CD4-positive, CD25-positive, alpha-beta regulatory T cell (primary cell): ENCODE results near the gene PPP1R13B. TPM values are rescaled to one million over a fixed set of nuclear protein-coding genes. Genes with fewer than 3 reads are reported as not detected.

Experiments used
- ATAC-seq, 2 donors: fragments of 150-1000 bp; cut with Tn5 transposase; one replicate each; pipeline ENCODE4 v1.10.0; 2021; ENCODE audit warnings: low read depth in 2 of 2, moderate number of reproducible peaks in 2 of 2, moderate library complexity in 1 of 2
- DNase-seq, 3 donors: peaks; one replicate each; pipeline versions ENCODE4 v3.0.0 to v3.0.0-alpha.2; 2012 to 2022; ENCODE audit warnings: mixed read lengths in 1 of 3
- H3K27ac ChIP-seq: one replicate; pipeline ENCODE4 v1.7.0; 2013; ENCODE audit warnings: mild to moderate bottlenecking, low read length; ENCODE audit not compliant: insufficient read depth, poor library complexity, severe bottlenecking
- H3K27me3 ChIP-seq: one replicate; pipeline ENCODE4 v1.7.0; 2013; ENCODE audit warnings: low read length; ENCODE audit not compliant: control insufficient read depth, insufficient read depth
- H3K36me3 ChIP-seq: one replicate; pipeline ENCODE4 v1.7.0; 2013; ENCODE audit warnings: mild to moderate bottlenecking, low read length, moderate library complexity; ENCODE audit not compliant: control insufficient read depth, insufficient read depth
- H3K4me1 ChIP-seq: 2 replicates; pipeline ENCODE4 v1.7.0; 2013; ENCODE audit warnings: mild to moderate bottlenecking, low read length; ENCODE audit not compliant: insufficient read depth, control insufficient read depth, poor library complexity, severe bottlenecking
- H3K4me3 ChIP-seq: one replicate; pipeline ENCODE4 v1.7.0; 2013; ENCODE audit warnings: low read depth, mild to moderate bottlenecking, low read length, moderate library complexity
- H3K9me3 ChIP-seq, 2 experiments: 1 replicate in 1 of 2; 2 replicates in 1 of 2; pipeline ENCODE4 v1.7.0; 2013; ENCODE audit warnings: low read length in 2 of 2, mild to moderate bottlenecking in 1 of 2, moderate library complexity in 1 of 2; ENCODE audit not compliant: control insufficient read depth in 2 of 2
- H3K27ac Mint-ChIP-seq, 3 donors: one replicate each; pipeline ENCODE4 v1.8.0; 2020 to 2022; ENCODE audit warnings: mild to moderate bottlenecking in 3 of 3, mixed read lengths in 3 of 3, moderate library complexity in 2 of 3
- H3K27me3 Mint-ChIP-seq: one replicate; pipeline ENCODE4 v1.8.0; 2022; ENCODE audit warnings: mild to moderate bottlenecking, mixed read lengths
- H3K36me3 Mint-ChIP-seq: one replicate; pipeline ENCODE4 v1.8.0; 2020; ENCODE audit warnings: mixed read lengths
- H3K4me1 Mint-ChIP-seq, 4 donors: one replicate each; pipeline ENCODE4 v1.8.0; 2020 to 2022; ENCODE audit warnings: mixed read lengths in 4 of 4, mild to moderate bottlenecking in 1 of 4
- H3K4me3 Mint-ChIP-seq, 4 donors: one replicate each; pipeline ENCODE4 v1.8.0; 2020 to 2022; ENCODE audit warnings: mild to moderate bottlenecking in 4 of 4, mixed read lengths in 4 of 4, moderate library complexity in 3 of 4
- H3K9me3 Mint-ChIP-seq, 7 donors: one replicate each; pipeline ENCODE4 v1.8.0; 2020 to 2022; ENCODE audit warnings: mixed read lengths in 7 of 7, mild to moderate bottlenecking in 3 of 7, moderate library complexity in 2 of 7
- polyA plus RNA-seq, 4 donors: library from polyadenylated mRNA; unstranded; fragments of 300-500 nt; fragmentation: Illumina TruSeq; gene quantifications; one replicate each; pipeline ENCODE4 v1.2.3, GENCODE V29; 2021
- total RNA-seq: library from RNA; stranded (reverse); gene quantifications from one replicate; pipeline ENCODE4 v1.2.3, GENCODE V29; 2022

Gene PPP1R13B
- total and polyA plus RNA-seq, 5 donors from 2014 or later, result 1.5 to 21.5 (median 3.0) TPM

DNA sequence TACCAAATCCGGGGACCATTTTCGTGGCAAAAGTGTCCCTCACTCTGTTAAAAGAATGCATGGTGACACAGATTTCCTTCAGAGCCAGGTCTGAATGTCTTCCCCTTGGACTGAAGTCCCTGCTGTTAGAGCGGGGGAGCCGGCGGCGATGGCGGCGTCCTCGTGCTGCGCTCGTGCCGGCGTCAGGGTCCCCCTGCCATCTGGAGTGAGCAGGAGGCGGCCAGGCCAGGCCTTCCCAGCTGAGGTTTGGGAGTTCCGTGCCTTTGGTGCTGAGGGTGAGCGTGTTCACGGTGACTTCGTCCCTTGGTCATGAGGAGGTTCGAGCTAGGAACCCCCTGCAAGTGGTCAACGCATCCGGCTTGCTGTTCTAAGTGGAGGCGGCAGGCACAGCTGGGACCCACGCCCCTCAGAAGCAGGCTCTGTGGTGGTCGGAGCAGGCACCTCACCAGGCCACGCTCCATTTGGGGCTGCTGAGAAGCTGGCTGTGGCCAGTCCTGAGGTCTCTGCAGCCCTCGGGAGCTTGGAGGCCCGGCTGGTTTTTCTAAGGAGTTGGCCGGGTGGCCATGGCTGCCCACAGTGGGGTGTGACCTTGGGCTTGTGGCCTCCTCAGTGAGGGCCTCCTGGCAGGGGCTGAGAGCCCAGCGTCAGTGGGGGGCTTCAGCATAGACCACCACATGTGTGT is 122.2 kb downstream of the PPP1R13B start:
- ATAC-seq, result no peak
- H3K9me3 ChIP-seq, result no peaks in the 10 kb centered on the region
- no peaks in the 10 kb centered on the region for H3K27me3 ChIP-seq
- Mint-ChIP-seq H3K4me3 (no peak overlapping the region), H3K27me3 (no peaks in the 10 kb centered on the region), H3K4me1 (peaks cover 1 to 8% (median 4%) of the 10 kb centered on the region in 4 donors), H3K36me3 (peaks cover 15% of the 10 kb centered on the region), H3K27ac (no peak overlapping the region), H3K9me3 (no peaks in the 10 kb centered on the region)
- no peaks in the 10 kb centered on the region for H3K4me1 ChIP-seq
- no peak overlapping the region for H3K4me3 ChIP-seq
- peaks cover 16% of the 10 kb centered on the region for H3K36me3 ChIP-seq
- no peak for DNase-seq
- no peak overlapping the region for H3K27ac ChIP-seq

DNA sequence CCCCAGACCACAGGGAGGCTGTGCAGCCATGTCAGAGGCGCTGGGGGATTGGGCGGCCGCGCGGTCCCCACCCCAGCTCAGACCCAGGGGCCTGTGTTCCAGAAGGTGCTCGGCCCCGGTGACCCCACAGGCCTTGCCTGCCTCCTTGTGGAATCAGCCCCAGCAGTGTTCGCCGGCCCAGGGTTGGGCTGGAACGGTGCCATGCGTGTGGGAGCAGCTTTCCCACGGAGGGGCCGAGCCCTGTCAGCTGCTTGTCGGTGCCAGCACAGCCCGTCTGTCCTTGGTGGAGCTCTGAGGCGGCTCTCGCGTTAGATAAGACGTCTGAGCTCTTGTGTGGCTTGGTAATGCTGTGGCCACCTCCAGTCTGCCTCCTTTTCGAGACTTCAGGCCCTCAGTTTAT is 123.3 kb downstream of the PPP1R13B start:
- no peak for ATAC-seq
- Histone ChIP-seq H3K36me3 (peaks cover 8% of the 10 kb centered on the region), H3K4me3 (no peak overlapping the region), H3K9me3 (no peaks in the 10 kb centered on the region), H3K4me1 (no peaks in the 10 kb centered on the region), H3K27me3 (no peaks in the 10 kb centered on the region), H3K27ac (no peak overlapping the region)
- Mint-ChIP-seq H3K4me3 (no peak overlapping the region), H3K27ac (no peak overlapping the region), H3K4me1 (peaks cover 5 to 15% (median 9%) of the 10 kb centered on the region in 4 donors), H3K9me3 (no peaks in the 10 kb centered on the region), H3K27me3 (no peaks in the 10 kb centered on the region), H3K36me3 (peaks cover 7% of the 10 kb centered on the region)
- no peak for DNase-seq

DNA sequence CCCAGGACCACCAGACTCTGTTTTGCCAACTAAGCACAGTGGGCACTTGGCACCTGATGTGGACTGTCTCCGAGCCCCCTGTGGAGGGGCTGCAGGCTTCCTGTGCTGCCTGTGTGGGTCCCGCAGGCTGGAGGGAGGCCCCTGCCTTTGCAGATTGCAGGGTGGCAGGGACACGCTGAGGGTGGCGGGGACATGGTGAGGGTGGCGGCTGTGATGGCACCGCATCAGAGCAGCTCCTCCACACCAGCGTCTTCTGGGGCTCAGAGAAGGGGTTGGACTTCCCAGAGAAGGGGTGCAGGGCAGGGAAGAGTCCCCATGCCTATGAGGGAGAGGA is 123.7 kb downstream of the PPP1R13B start:
- Histone ChIP-seq H3K4me3 (no peak overlapping the region), H3K9me3 (no peaks in the 10 kb centered on the region), H3K36me3 (peaks cover 4% of the 10 kb centered on the region), H3K27ac (no peak overlapping the region), H3K4me1 (no peaks in the 10 kb centered on the region), H3K27me3 (no peaks in the 10 kb centered on the region)
- peaks cover 6 to 17% (median 9%) of the 10 kb centered on the region in 4 donors for H3K4me1 Mint-ChIP-seq
- no peak overlapping the region for H3K4me3 Mint-ChIP-seq
- ATAC-seq, result no peak
- peaks cover 3% of the 10 kb centered on the region for H3K36me3 Mint-ChIP-seq
- H3K9me3 Mint-ChIP-seq, result no peaks in the 10 kb centered on the region
- no peak for DNase-seq
- H3K27me3 Mint-ChIP-seq, result no peaks in the 10 kb centered on the region
- H3K27ac Mint-ChIP-seq, result no peak overlapping the region

DNA sequence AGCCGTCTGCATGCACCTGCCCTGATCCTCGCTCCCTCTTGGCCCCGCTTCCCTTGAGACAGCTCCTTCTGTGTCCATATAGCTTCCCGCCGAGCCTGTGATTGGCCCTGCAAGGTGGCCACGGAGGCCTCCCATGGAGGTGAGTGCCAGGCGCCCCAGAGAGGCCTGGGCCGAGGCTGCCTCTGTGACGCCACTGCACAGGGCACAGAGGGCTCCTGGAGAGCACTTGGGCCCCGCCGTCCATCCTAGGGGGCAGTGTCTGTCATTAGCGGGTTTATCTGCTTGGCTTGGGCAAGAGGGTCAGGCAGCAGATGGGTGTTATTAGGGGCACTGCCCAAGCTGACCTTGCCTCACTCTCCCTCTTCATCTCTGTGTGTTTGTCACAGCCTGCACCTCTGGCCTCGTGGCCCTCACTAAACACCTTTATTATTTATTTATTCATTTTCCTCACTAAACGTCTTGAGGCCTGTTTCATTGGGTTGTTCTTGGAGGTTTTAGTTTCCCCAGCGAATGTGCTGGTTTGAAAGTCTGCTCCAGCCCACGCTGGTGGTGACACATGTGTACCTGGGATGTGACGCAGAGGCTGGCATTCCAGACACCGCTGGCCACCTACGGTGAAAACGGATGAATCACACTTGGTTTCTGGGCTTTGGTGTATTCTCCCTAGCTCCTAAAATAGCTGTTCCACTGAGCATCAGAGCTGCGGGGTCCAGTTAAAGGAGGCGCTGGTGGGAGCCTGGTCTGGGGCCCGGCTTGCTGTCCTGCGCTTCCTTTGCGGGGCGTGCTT is 125.8 kb downstream of the PPP1R13B start:
- Histone ChIP-seq H3K27me3 (no peaks in the 10 kb centered on the region), H3K4me3 (no peak overlapping the region), H3K27ac (no peak overlapping the region), H3K4me1 (peaks cover 6% of the 10 kb centered on the region), H3K36me3 (no peaks in the 10 kb centered on the region), H3K9me3 (no peaks in the 10 kb centered on the region)
- Mint-ChIP-seq H3K27ac (no peak overlapping the region), H3K9me3 (peaks cover 0 to 1% (median 0%) of the 10 kb centered on the region in 7 donors), H3K4me1 (peaks cover 19 to 38% (median 23%) of the 10 kb centered on the region in 4 donors), H3K36me3 (peaks cover 6% of the 10 kb centered on the region), H3K27me3 (no peaks in the 10 kb centered on the region), H3K4me3 (no peak overlapping the region)
- no peak for ATAC-seq
- no peak for DNase-seq

DNA sequence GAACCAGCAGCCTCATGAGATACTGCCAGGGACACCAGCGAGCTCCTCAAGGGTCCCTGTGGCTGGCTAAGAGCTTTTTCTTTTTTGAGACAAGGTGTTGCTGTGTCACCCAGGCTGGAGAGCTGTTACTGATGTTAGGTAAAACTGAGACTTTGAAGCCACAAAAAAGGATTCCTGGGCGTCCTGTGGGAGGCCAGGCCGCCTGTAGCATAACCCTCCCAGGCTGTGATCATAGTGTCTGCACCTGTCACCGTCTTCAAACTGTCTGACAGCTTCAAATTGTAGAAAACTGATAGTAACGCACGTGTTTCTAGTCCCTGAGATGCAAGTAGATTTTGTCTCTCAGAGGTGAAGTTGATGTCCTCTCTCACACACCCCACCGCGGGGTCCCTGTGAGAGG is 127.6 kb downstream of the PPP1R13B start:
- Histone ChIP-seq H3K27ac (no peak overlapping the region), H3K9me3 (no peaks in the 10 kb centered on the region), H3K36me3 (no peaks in the 10 kb centered on the region), H3K4me3 (no peak overlapping the region), H3K27me3 (no peaks in the 10 kb centered on the region), H3K4me1 (peaks cover 11% of the 10 kb centered on the region)
- peak overlapping the region in 1 of 3 donors; percentile 35 for H3K27ac Mint-ChIP-seq
- peaks cover 6% of the 10 kb centered on the region for H3K36me3 Mint-ChIP-seq
- H3K4me1 Mint-ChIP-seq, result peaks cover 19 to 43% (median 27%) of the 10 kb centered on the region in 4 donors
- peaks cover 0 to 1% (median 0%) of the 10 kb centered on the region in 7 donors for H3K9me3 Mint-ChIP-seq
- ATAC-seq, result no peak
- no peaks in the 10 kb centered on the region for H3K27me3 Mint-ChIP-seq
- peak overlapping the region; percentile 15 to 86 (median 54) for H3K4me3 Mint-ChIP-seq
- no peak for DNase-seq

DNA sequence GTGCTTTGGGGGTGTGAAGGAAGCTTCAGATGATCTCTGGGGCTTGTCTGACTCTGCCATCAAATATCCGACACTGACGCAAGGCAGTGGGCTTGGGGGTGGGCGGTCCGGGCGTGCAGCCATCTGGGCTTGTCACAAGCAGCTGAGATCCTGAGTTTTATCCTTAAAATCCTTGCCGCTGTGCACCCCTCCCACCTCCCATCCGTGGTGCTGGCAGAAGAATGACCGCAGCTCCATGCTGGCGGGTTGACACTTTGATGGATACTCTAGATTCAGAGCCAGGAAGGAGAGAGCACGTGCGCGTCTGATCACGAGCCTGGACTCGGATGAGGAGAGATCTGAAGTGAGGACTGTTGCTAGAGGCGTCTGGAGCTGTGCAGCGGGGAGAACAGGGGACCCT is 128.8 kb downstream of the PPP1R13B start:
- DNase-seq (no peak), ATAC-seq (no peak)
- Mint-ChIP-seq H3K27me3 (no peaks in the 10 kb centered on the region), H3K27ac (no peak overlapping the region), H3K9me3 (peaks cover 0 to 1% (median 0%) of the 10 kb centered on the region in 7 donors), H3K4me3 (peak overlapping the region in 3 of 4 donors; percentile 38 to 82 (median 39)), H3K4me1 (peaks cover 19 to 49% (median 27%) of the 10 kb centered on the region in 4 donors), H3K36me3 (peaks cover 6% of the 10 kb centered on the region)
- Histone ChIP-seq H3K4me3 (no peak overlapping the region), H3K27ac (no peak overlapping the region), H3K9me3 (no peaks in the 10 kb centered on the region), H3K27me3 (no peaks in the 10 kb centered on the region), H3K4me1 (peaks cover 18% of the 10 kb centered on the region), H3K36me3 (no peaks in the 10 kb centered on the region)

DNA sequence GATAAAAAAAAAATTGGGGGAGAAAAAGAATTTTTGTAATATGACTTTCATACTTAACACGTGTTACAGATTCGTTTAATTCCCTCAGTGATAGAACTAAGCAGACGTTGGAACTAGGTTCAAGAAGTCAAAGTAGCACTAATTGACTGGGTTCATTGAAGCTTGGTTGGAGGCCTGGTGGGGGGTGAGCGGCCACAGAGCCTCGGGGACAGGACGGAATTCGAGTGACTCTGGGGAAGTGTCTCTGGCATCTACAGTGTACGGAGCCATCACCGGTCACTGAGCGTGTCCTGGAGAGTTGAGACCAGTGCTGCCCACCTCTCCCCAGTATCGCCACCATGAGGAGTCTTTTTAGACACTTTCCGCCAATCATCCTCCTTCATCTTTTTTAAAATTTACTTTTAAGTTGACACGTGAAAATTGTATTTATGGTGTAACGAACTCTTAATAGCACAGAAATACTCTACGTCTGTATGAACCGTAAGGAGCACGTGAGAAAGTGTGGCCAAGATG is 130.4 kb downstream of the PPP1R13B start:
- H3K4me3 Mint-ChIP-seq, result peak overlapping the region; percentile 82 to 94 (median 85)
- H3K36me3 Mint-ChIP-seq, result peaks cover 6% of the 10 kb centered on the region
- H3K4me1 Mint-ChIP-seq, result peaks cover 19 to 57% (median 26%) of the 10 kb centered on the region in 4 donors
- ATAC-seq (no peak), DNase-seq (no peak)
- peaks cover 18% of the 10 kb centered on the region for H3K4me1 ChIP-seq
- peak overlapping the region; percentile 13 for H3K4me3 ChIP-seq
- H3K27ac Mint-ChIP-seq, result peak overlapping the region in 1 of 3 donors; percentile 54
- H3K27ac ChIP-seq, result no peak overlapping the region
- no peaks in the 10 kb centered on the region for H3K27me3 Mint-ChIP-seq
- no peaks in the 10 kb centered on the region for H3K9me3 ChIP-seq
- H3K9me3 Mint-ChIP-seq, result peaks cover 0 to 1% (median 0%) of the 10 kb centered on the region in 7 donors
- H3K27me3 ChIP-seq, result no peaks in the 10 kb centered on the region
- no peaks in the 10 kb centered on the region for H3K36me3 ChIP-seq
